ENCODE results near the gene ZDHHC4. TPM values are rescaled to one million over a fixed set of nuclear protein-coding genes. Genes with fewer than 3 reads are reported as not detected.

Gene ZDHHC4
- total and polyA plus RNA-seq, 2 of the 8 experiments (the other 6 are each of a cell fraction or from before 2014, with no cell fraction given): 50.2 to 171 TPM

DNA sequence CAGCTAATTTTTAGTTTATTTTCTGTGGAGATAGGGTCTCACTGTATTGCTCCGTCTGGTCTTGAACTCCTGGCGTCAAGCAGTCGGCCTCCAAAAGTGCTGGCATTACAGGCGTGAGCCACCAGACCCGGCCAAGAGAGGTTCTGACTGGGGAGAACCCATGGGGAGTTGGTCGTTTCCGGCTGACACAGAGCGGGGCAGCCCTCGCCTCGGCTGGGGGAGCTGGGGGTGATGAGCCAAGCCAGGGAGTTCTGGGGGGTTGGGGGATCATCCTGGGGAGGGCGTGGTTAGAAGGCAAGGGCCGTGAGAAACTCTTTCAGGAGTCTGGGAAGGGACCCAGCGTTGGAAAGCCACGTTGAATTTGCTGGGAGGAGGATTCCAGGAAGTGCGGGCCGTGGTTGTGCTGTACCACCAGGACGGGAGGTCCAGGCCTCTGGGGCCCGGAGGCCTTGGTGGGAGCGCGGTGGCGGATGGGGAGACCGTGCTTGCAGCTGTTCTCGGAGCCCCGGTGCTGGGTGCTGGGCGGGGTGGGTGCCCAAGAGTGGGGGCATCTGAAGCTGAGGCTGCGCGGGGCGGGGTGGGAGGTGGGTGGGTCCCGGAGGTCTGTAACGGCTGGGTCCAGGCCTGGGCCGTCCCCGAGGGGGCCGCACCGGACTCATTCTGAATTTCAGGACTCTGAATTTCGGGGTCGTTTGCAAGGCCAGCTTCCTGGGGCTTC lies 29.8 kb downstream of the ZDHHC4 start:
- 95% methylated on average over 15 of the region's 36 CpGs; no CpG with 5 or more reads in 1 of the 2 experiments for WGBS, 2 experiments (ENCODE audit: extremely low coverage in 1 of 2, insufficient coverage in 1 of 2, insufficient read length in 1 of 2, insufficient replicate concordance in 2 of 2, low coverage in 1 of 2, low lambda C conversion rate in 2 of 2, missing lambda C conversion rate in 1 of 2)
- H3K27me3 ChIP-seq (replicated peaks in 1 of 4; ENCODE audit: control insufficient read depth in 3 of 4, extremely low read depth in 1 of 4, insufficient read depth in 3 of 4, low read length in 3 of 4): no peaks in the 10 kb centered on the region
- H3K18ac ChIP-seq (ENCODE audit: extremely low read depth, low read length): no peak overlapping the region
- no peak overlapping the region for H2AFZ ChIP-seq (ENCODE audit: low read length)
- FAIRE-seq (no peak), DNase-seq (ENCODE audit: low read depth in 1 of 2, low spot score in 2 of 2) (no peak)
- no peak overlapping the region for H2AK5ac ChIP-seq (ENCODE audit: low read depth, low read length)
- no peak overlapping the region for H2BK15ac ChIP-seq (ENCODE audit: low read length)
- no peak overlapping the region for H3K4me2 ChIP-seq (ENCODE audit: insufficient read depth in 1 of 2, low read depth in 2 of 2, low read length in 2 of 2)
- H3K27ac ChIP-seq (ENCODE audit: low read depth, low read length): no peak overlapping the region
- H3K4ac ChIP-seq (replicated peaks; ENCODE audit: insufficient read length, low read depth, low read length): no peak overlapping the region
- H3K4me3 ChIP-seq (ENCODE audit: extremely low read depth in 1 of 4, insufficient read depth in 2 of 4, low read depth in 3 of 4, low read length in 4 of 4): no peak overlapping the region
- H3K79me1 ChIP-seq (ENCODE audit: low read depth, low read length): no peaks in the 10 kb centered on the region
- H3K14ac ChIP-seq (ENCODE audit: insufficient read length): no peak overlapping the region
- no peak overlapping the region for H3K9ac ChIP-seq (replicated peaks in 1 of 4; ENCODE audit: extremely low read depth in 1 of 4, low read depth in 3 of 4, low read length in 3 of 4)
- H4K91ac ChIP-seq (replicated peaks; ENCODE audit: insufficient read length, low read length): no peak overlapping the region
- H3K4me1 ChIP-seq (replicated peaks in 1 of 4; ENCODE audit: control insufficient read depth in 3 of 4, insufficient read depth in 4 of 4, low read length in 3 of 4): 0 out of 7 replicates have a peak, but pooled peaks cover 0 to 2% (median 0%) of the 10 kb centered on the region in 4 experiments
- H2BK20ac ChIP-seq (ENCODE audit: low read length): no peak overlapping the region
- no peak overlapping the region for H2BK5ac ChIP-seq (ENCODE audit: low read depth, low read length)
- no peaks in the 10 kb centered on the region for H3K79me2 ChIP-seq (ENCODE audit: control insufficient read depth in 1 of 2, insufficient read depth in 2 of 2, low read length in 2 of 2)
- POLR2A ChIA-PET (ENCODE audit: partially characterized antibody): interaction anchor here (0.6 kb wide), 1 partner anchor 48 kb away, joined by 3 read pairs; no protein-coding TSS in a partner anchor
- peaks cover 0 to 4% (median 2%) of the 10 kb centered on the region in 4 experiments; a peak in 3 of 8 replicates for H3K36me3 ChIP-seq (ENCODE audit: control insufficient read depth in 2 of 4, insufficient read depth in 4 of 4, low read length in 3 of 4)
- H4K8ac ChIP-seq (ENCODE audit: extremely low read depth, insufficient read depth, low read length): no peak overlapping the region
- no peak overlapping the region for H4K5ac ChIP-seq (ENCODE audit: insufficient read length, low read depth, low read length)
- H3K23me2 ChIP-seq (ENCODE audit: low read depth, low read length): no peaks in the 10 kb centered on the region
- H3K56ac ChIP-seq (replicated peaks; ENCODE audit: insufficient read length, low read depth, low read length): no peak overlapping the region
- CTCF ChIA-PET (ENCODE audit: partially characterized antibody): interaction anchor here (0.7 kb wide), 1 partner anchor 249 kb away, joined by 3 read pairs; no protein-coding TSS in a partner anchor
- H4K20me1 ChIP-seq (replicated peaks in 1 of 2; ENCODE audit: control insufficient read depth in 1 of 2, insufficient read depth in 2 of 2, low read length in 2 of 2): peaks cover 2 to 4% of the 10 kb centered on the region in 2 experiments
- TF ChIP-seq ZNF274 (IDR thresholded peaks at IDR 0.05; ENCODE audit: borderline replicate concordance, extremely low read depth, low read length) (no peak), NANOG (IDR thresholded peaks at IDR 0.05; ENCODE audit: insufficient read depth, low read depth, low read length, poor library complexity, severe bottlenecking) (no peak), CBX8 (IDR thresholded peaks at IDR 0.05; ENCODE audit: borderline replicate concordance, low read depth, low read length) (no peak)
- H3K23ac ChIP-seq (ENCODE audit: insufficient read length): no peak overlapping the region
- H2BK12ac ChIP-seq (ENCODE audit: low read depth, low read length): no peak overlapping the region
- H2BK120ac ChIP-seq (replicated peaks; ENCODE audit: low read depth, low read length): no peak overlapping the region
- H3K9me3 ChIP-seq (ENCODE audit: insufficient read depth in 2 of 2, low read depth in 1 of 2, low read length in 1 of 2): no peaks in the 10 kb centered on the region

Measured in H1 (cell line).